ENCODE data around the gene GRIPAP1.

GRIPAP1 gene, protein sequence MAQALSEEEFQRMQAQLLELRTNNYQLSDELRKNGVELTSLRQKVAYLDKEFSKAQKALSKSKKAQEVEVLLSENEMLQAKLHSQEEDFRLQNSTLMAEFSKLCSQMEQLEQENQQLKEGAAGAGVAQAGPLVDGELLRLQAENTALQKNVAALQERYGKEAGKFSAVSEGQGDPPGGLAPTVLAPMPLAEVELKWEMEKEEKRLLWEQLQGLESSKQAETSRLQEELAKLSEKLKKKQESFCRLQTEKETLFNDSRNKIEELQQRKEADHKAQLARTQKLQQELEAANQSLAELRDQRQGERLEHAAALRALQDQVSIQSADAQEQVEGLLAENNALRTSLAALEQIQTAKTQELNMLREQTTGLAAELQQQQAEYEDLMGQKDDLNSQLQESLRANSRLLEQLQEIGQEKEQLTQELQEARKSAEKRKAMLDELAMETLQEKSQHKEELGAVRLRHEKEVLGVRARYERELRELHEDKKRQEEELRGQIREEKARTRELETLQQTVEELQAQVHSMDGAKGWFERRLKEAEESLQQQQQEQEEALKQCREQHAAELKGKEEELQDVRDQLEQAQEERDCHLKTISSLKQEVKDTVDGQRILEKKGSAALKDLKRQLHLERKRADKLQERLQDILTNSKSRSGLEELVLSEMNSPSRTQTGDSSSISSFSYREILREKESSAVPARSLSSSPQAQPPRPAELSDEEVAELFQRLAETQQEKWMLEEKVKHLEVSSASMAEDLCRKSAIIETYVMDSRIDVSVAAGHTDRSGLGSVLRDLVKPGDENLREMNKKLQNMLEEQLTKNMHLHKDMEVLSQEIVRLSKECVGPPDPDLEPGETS

DNA sequence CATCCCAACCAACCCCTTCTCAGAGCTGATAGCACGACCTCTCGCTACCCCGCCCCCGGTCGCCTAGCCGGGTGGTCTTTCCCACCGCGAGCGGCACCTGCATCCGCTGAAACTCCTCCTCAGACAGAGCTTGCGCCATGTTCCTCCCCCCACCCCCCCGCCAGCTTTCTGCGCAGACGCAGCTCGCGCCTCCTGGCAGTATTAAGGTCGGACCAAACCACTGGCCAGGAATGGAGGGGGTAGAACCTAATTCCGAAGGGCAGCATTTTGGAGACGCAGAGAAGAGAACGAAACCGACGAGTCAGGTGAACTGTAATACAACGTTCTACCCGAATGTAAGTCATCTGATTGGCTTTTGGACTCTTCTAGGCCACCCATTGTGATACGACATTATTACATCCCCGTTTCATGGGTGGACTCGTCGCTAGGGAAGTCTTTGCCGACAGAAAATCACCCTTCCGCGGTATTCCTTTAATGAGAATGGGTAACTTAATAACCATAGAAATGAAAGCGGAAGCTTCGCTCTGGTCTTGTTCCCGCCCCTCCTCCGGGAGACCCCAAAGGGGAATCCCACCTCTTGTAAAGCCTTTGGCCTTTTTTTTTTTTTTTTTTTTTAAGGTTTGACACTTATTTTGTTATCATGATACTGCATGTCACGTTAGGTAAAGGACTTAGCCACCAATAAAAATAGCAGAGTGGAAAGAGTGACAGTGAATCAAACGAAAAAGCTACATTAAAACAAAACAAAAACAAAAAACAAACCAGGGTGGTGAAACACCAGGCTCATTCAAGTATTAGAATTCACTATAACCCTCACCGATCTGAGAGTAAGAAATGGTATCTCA, at the start of gene GRIPAP1:
GRIPAP1 (minus strand) TSS at position 174 of the 845 bp plus-strand sequence; CDS start at position 139, 35 bp downstream.
- peak; percentile 95 for DNase-seq

DNA sequence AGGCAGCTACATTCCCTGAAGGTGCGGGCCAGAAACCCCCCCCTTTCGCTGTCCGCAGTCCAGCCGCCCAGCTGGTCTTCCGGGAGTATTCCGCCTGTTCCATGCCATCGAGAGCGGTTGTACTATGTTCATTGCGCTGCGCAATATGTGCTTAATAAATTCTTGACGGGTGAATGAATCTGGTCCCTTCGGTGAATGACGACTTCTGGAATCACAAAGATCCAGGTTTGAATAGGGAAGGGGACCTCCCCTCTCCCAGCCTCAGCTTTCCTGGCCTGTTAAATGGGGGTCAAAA, 41.9 kb upstream of the GRIPAP1 start:
- no peak for DNase-seq

DNA sequence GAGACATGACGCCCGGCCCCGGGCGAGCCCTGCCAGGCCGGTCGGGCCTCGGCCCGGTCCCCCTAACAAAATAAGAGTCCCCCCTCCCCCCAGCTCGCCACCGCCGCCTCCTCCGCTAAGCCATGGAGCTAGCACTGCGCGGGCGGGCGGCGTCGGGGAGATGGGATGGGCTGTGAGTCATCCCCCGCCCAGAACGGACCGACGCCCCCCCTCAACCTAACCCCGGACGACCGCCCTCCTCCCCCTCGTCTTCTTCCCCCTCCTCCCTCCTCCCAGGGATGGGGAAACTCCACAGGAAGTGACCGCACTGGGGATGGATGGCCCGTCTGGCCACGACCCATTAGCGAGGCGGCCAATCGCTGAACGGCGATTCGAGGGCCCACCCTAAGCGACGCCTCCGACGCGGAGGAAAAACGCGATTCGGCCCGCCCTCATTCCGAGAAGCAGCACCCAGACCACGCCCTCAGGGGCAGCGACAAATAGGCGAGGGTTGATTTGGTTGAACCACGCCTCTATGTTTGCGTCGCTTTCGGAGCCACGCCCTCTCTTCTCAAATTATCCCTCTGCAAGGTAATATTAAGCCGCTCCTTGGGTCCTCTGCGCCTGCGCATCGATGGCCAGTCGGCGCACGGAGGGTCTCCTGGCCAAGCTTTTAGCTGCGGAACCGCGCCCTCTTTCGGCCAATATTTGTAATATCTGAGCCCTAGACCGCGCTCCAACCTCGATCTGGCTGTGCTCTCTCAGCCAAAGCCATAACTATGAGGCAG, 41.3 kb upstream of the GRIPAP1 start, which contains the start of gene TFE3:
TFE3 (minus strand) TSS at position 138 of the 767 bp plus-strand sequence; CDS start at position 7, 131 bp downstream.
- DNase-seq, result peak; percentile 99

DNA sequence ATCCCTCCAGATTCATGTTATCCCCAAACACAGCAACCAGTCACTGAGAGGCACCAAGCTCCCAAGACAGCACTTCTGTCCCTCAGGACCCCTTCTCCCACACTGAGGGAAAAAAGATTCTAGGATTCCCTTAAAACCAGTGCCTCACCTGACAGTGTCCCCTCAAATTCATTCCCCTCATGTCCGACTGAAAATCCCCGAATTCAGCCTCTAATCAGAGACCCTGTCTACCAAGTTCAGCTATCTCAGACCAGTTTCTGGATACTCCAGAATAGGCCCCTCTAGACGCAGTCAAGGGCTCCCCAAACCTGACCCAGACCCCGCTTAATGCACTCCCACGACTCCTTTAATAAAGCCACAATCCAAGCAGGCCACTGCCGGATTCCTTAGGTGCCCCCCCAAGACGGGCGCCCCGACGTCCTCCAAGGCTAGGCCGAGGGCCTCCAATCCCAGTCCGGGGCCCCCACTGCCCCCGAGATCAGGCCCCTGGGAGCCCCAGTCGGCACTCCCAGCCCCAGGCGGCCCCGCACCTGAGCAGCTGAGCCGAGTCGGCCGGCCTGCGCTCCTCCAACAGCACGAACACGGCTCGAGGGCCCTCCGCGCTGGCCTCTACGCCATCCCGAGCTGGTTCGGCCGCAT, 40.6 kb upstream of the GRIPAP1 start:
- DNase-seq, result peak; percentile 65

DNA sequence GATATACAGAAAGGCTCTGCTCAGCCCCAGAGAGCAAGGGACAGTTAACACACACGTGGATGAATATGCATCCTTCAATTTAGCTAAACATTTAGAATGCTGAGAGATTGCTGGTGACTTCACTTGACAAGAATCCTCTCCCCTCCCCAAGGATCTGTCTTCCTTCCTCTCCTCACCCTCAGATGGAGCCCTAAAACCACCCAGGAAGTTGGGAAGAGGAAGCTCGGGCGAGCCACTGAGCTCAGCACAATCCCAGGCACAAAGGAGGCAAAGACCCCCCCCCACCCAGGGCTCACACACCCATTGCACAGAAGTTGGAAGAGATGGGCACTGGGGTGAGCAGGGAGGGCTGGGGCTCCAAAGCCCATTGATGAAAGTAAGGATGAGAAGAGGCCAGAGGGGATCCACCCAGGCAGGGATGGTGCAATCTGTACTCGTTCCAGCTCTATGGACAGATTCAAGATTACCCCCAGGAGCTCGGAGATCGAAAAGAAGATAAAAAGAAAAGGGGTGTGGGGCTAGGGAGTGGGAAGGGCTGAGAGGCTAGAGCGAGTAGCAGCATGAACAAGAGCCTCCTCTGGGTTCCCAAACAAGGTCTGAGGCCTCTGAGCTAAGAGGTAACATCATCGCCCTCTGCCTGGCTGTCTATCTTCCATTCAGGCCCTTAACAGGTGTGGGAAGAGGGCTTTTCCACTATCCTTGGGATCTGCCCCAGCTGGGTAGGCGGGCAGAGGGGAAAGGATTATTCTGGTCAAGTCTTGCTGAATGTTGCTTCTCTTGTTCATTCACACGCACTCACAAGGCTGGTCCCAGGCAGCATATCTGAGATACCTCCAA, 39.9 kb upstream of the GRIPAP1 start:
- DNase-seq, result peak; percentile 63

DNA sequence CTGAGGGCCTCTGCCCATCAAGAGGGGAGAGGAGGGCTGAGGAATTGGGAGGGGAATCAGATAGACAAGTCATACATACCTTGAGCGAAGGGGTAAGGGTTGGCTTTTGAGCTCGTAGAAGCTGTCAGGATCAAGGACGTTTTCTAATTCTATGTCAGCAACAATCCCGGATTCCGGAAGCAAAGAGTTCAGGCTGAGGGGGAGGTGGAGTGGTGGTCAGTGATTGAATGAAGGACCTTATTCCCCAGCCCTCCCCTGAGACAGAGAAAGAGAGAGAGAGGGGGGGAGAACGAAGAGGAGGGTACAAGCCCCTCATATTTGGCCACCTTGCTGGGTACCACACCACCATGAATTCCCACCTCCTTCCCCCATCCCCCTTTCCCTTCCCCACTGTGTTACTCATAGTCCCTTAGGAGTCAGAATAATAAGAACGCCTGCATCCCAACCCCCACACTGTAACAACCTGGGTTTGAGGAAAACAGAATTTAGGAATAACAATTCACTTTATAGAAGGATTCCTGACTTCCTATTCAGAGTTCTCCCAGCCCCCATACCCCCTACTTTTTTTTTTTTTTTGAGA, 38.4 kb upstream of the GRIPAP1 start:
- DNase-seq, result no peak

DNA sequence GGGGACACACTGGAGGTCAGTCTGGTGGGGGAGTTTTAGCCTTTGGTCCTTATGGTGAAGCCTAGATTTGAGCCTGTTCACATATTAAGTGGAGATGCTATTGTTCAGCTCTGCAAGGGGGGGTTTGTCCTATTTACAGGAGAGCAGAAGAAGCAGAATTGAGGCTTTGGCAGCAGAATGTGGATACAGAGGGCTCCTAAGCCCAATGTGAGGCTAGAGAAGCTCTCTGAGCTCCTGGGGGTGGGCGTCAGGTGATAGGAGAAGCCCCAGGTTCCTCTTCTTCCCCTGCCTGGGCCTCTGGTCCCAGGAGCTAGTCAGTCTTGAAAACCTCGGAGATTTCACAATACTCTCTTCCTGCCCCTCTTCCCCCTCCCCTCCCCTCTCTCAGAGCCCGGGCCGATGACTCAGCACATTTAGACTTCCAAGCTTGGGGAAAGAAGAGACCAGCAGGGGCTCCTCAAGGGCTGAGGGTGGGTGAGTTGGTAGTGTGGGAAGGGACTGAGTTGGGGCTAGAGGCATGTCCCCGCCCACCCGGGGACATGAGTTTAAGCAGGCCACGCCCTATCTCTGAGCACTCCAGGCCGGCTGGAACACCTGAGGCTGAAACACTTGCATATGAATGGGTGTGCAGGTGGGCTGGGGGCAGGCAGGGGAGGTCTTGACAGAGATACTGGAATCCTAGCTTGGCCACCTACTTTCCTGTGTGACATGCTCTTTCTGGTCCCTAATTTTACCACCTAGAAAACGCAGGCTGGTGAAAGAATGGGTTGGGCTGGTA, 37.7 kb upstream of the GRIPAP1 start:
- peak; percentile 96 for DNase-seq

DNA sequence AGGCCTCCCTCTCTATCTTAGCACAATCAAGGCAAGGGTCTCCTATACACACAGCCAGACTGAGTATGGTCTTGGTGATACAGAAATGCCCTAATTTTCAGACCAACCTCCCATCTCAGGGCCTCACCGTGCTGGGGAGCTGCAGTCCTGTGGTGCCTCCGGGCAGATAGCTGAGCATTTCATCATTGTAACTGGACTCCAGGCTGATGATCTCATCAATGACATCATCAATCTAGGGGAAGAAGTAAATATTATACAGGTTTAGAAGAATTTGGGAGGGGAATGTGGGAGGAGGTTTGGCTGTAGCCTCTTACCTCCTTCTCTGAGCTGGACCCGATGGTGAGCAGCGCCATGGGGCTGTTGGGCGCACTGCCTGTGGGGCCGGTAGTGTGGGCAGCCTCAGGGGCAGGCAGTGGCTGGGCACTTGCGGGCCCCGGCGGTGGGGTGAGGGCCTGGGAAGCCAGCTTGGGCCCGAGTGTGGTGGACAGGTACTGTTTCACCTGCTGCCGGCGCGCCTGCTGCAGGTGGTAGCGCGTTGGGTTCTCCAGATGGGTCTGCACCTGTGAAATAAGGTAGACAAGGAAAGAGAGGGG, 35.9 kb upstream of the GRIPAP1 start:
- DNase-seq, result no peak

DNA sequence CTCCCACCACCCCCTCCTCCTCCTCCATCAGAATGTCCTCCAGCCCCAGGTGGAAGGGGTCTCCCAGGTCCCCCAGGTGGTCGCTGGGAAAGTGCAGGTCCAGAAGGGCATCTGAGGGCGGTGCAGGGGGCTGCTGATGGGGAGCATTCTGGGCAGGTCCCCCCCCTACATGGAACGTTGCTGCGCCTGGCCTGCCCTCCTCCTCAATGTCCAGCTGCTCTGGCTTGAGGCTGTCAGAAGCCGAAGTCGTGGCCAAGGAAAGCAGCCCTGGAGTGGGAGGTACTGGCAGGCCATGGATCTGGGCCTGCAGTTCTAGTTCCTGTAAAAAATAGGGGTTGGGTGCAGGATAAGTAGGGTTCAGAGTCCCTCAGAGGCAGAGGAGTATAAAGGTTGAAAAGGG, 28.2 kb upstream of the GRIPAP1 start:
- DNase-seq, result no peak

DNA sequence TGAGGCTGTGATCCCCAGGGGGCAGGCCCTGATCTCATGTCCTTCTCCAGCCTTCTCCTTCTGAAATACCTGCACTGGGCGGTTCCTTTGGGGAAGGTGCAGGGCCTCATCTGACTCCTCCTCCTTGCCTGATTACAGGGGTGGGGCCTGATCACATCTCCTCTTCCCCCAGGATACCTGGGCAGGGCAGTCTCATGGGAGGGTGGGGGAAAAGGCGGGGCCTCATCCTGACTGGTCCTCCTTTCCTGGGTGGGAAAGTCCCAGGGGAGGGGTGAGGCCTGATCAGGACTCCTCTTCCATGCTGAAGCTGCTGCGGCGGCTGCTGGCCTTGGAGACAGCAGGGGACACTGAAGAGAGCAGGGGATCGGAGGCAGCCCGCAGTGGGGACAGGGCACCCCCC, 27.8 kb upstream of the GRIPAP1 start:
- DNase-seq, result no peak

DNA sequence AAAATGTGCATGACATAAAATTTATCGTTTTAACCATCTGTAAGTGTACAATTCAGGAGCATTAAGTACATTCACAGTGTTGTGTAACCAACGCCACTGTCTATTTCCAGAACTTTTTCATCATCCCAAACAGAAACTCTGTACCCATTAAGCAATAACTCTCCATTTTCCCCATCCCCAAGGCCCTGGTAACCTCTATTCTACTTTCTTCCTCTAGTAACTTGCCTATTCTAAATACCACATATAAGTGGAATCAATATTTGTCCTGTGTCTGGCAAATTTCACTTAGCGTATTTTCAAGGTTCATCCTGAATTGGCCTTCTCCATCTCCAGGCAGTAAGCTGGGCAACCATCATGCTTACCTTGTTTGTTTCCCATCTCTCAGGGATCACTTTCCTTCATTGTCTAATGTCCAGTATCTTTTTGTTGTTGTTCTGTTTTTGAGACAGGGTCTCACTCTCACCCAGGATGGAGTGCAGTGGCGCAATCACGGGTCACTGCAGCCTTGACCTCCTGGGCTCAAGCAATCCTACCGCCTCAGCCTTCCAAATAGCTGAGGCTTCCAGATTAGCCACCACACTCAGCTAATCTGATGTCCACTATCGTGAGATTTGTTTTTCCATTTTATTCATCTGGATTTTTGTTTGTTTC, 17.7 kb upstream of the GRIPAP1 start:
- no peak for DNase-seq

DNA sequence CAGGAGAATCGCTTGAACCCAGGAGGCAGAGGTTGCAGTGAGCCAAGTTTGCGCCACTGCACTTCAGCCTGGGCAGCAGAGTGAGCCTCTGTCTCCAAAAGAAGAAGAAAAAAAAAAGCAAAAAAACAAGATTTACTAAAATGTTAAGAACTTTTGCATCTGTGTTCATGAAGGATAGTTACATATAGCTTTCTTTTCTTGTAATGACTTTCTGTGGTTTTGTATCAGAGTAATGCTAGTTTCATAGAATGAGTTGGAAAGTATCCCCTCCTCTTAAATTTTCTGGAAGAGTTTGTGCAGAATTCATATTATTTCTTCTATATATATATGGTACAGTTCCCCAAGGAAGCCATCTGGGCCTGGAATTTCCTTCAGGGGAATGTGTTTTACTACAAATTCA, 17.0 kb upstream of the GRIPAP1 start:
- DNase-seq, result no peak

DNA sequence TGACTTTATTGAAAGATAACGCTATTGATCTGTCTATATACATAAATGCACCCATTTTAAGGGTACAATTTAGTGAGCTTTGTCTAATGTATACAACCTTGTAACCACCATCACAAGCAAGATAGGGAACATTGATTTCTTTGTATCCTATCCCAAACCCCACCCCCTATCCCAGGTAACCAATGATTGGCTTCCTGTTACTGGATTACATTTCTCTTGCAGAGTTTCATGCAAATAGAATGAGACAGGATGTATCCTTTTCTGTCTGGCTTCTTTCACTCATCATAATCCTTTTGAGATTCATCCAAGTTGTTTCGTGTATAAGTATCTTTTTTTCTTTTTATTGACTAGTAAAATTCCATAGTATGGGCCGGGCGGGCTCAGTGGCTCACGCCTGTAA, 1.6 kb upstream of the GRIPAP1 start:
- peak; percentile 7 for DNase-seq

DNA sequence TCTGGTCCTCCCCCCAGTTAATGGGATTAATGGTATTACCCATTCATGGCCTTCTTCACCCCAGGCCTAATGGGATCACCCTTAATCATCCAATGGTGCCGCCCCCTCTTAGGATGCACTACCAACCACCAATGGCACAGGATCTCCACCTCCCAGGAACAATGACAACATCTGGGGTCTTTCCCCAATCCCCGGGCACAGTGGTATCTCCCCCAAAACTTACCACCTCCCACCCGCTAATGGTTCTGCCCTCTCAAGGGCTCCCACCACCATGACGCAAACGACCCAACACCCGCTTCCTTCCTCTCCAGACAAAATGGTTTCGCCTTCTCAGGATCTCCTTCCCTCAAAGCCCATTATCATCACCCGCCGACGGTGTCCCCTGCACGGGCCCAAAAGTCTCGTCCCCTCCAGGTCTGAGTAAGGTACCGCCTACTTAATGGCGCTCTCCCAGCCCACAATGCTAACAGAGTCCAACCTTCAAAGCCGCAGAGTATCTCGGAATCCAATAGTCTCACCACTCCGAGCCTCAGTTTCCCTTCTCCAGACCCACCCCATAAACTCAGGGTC, 458 bp downstream of the GRIPAP1 start:
- peak; percentile 57 for DNase-seq

DNA sequence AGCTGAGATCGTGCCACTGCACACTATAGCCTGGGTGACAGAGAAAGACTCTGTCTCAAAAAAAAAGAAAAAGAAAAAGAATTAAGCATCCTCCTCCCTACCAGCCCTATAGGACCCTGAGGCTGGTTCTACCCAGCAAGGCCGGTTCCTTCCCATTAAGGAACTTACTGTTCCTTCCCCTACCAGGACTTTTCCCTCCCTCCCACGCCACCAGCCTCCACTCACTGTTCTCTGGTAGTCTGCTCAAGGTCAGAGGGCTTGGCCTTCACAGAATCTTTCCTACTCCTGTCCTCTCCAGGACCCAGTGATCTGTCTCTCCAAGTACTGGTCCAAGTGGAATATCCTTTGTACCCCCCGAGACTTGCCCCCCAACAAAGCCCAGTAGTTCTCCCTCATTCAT, 1.4 kb downstream of the GRIPAP1 start:
- no peak for DNase-seq

DNA sequence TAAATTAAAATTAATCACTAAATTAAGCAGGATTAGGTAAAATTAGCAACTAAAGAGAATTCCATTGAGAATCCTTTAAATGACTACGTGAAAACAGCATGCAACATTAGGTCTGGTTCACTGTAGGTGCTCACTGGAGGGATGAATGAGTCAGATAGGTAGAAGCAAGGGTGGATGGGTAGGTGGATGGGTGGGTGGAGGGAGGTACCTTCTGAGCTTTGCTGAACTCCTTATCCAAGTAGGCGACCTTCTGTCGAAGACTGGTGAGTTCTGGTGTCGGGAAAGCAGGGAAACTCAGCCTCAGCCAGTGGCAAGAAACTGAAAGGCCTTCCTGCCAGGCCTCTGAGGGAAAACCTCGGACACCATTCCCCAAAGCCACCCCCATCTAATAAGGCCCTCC, 3.0 kb downstream of the GRIPAP1 start:
- DNase-seq, result no peak

DNA sequence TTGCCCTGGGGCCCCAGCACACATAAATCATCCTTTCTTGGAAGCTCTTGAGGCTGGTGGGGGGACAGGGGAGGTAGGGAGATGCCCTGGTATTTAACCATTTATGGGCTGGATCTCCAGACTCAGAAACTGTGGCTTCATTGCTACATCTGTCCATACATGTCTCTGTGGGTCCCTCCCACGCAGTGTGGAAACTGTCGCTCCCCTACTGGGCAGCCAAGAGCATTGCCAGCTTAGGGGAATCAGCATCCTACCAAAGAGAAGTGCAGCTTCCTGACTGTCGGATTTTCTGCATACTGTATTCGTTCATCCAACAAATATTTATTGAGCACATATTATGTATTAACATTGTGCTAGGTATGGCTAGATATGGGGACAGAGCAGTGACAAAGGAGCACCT, 3.7 kb downstream of the GRIPAP1 start:
- DNase-seq, result no peak

DNA sequence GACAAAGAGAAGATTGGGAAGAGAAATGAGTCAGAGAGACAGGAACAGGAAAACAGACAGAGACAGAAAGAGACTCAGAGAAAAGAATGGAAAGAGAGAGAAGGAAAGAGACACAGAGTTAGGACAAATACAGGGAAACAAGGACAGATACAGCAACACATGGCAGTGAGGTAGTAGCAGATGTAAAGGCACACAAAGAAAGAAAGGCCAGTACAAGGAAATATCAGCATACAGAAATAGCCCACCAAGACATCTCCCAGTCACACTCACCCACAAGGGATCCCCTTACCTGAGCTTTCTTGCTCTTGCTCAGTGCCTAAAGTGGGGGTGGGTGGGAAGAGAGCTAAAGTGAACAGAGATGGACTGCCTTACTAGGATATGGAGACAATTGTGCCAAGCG, 4.2 kb downstream of the GRIPAP1 start:
- DNase-seq, result no peak

Measured in OCI-M1 (cell line).